ENCODE measurements around the gene RAD52.

- no peak for TF ChIP-seq POLR2A (IDR thresholded peaks at IDR 0.05)
- TF ChIP-seq, protein P1, sequence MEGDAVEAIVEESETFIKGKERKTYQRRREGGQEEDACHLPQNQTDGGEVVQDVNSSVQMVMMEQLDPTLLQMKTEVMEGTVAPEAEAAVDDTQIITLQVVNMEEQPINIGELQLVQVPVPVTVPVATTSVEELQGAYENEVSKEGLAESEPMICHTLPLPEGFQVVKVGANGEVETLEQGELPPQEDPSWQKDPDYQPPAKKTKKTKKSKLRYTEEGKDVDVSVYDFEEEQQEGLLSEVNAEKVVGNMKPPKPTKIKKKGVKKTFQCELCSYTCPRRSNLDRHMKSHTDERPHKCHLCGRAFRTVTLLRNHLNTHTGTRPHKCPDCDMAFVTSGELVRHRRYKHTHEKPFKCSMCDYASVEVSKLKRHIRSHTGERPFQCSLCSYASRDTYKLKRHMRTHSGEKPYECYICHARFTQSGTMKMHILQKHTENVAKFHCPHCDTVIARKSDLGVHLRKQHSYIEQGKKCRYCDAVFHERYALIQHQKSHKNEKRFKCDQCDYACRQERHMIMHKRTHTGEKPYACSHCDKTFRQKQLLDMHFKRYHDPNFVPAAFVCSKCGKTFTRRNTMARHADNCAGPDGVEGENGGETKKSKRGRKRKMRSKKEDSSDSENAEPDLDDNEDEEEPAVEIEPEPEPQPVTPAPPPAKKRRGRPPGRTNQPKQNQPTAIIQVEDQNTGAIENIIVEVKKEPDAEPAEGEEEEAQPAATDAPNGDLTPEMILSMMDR (IDR thresholded peaks at IDR 0.05), result no peak
Observed at GRCh38 chr12:885701-886100, 63.8 kb downstream of the RAD52 start.
